SK-N-SH (cell line): ENCODE data around the gene ZNF222.

Experiments
- EZH2phosphoT487 ChIP-seq: fragments of 200-600 bp; sonication (generic); IDR thresholded peaks from 2 replicates; pipeline ENCODE4 v1.6.1; 2017; ENCODE audit warnings: low read depth, mixed run types, mild to moderate bottlenecking, antibody characterized with exemption, moderate library complexity, borderline replicate concordance
- FOSL2 ChIP-seq: IDR thresholded peaks from 2 replicates; pipeline ENCODE4 v1.4.0; 2012; ENCODE audit warnings: low read depth, mild to moderate bottlenecking, moderate library complexity, borderline replicate concordance
- MEF2A ChIP-seq: IDR thresholded peaks from 2 replicates; pipeline ENCODE4 v1.4.0; 2012; ENCODE audit warnings: low read depth, borderline replicate concordance
- TF ChIP-seq, protein P1 (sequence below): fragments of 200-600 bp; sonication (generic); IDR thresholded peaks from 2 replicates; pipeline ENCODE4 v1.6.1; 2017; ENCODE audit warnings: antibody characterized with exemption, mild to moderate bottlenecking, moderate library complexity
- TF ChIP-seq, protein P2 (sequence below): IDR thresholded peaks from 2 replicates; pipeline ENCODE4 v1.6.1; 2012; ENCODE audit warnings: mild to moderate bottlenecking, low read depth, low read length, moderate library complexity

DNA sequence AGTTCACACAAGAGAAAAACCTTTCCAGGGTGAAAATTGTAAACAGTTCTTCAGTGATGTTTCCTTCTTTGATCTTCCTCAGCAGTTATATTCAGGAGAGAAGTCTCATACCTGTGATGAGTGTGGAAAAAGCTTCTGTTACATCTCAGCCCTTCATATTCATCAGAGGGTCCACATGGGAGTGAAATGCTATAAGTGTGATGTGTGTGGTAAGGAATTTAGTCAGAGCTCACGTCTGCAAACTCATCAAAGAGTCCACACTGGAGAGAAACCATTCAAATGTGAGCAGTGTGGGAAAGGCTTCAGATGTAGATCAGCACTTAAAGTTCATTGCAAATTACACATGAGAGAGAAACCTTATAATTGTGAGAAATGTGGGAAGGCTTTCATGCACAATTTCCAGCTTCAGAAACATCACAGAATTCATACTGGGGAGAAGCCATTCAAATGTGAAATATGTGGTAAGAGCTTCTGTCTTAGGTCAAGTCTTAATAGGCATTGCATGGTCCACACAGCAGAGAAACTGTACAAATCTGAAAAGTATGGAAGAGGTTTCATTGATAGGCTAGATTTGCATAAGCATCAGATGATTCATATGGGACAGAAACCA, 6.9 kb downstream of the ZNF222 start:
- TF ChIP-seq FOSL2 (no peak), MEF2A (no peak), EZH2phosphoT487 (no peak)
- TF ChIP-seq, protein P1, sequence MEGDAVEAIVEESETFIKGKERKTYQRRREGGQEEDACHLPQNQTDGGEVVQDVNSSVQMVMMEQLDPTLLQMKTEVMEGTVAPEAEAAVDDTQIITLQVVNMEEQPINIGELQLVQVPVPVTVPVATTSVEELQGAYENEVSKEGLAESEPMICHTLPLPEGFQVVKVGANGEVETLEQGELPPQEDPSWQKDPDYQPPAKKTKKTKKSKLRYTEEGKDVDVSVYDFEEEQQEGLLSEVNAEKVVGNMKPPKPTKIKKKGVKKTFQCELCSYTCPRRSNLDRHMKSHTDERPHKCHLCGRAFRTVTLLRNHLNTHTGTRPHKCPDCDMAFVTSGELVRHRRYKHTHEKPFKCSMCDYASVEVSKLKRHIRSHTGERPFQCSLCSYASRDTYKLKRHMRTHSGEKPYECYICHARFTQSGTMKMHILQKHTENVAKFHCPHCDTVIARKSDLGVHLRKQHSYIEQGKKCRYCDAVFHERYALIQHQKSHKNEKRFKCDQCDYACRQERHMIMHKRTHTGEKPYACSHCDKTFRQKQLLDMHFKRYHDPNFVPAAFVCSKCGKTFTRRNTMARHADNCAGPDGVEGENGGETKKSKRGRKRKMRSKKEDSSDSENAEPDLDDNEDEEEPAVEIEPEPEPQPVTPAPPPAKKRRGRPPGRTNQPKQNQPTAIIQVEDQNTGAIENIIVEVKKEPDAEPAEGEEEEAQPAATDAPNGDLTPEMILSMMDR, result no peak
- TF ChIP-seq, protein P2, sequence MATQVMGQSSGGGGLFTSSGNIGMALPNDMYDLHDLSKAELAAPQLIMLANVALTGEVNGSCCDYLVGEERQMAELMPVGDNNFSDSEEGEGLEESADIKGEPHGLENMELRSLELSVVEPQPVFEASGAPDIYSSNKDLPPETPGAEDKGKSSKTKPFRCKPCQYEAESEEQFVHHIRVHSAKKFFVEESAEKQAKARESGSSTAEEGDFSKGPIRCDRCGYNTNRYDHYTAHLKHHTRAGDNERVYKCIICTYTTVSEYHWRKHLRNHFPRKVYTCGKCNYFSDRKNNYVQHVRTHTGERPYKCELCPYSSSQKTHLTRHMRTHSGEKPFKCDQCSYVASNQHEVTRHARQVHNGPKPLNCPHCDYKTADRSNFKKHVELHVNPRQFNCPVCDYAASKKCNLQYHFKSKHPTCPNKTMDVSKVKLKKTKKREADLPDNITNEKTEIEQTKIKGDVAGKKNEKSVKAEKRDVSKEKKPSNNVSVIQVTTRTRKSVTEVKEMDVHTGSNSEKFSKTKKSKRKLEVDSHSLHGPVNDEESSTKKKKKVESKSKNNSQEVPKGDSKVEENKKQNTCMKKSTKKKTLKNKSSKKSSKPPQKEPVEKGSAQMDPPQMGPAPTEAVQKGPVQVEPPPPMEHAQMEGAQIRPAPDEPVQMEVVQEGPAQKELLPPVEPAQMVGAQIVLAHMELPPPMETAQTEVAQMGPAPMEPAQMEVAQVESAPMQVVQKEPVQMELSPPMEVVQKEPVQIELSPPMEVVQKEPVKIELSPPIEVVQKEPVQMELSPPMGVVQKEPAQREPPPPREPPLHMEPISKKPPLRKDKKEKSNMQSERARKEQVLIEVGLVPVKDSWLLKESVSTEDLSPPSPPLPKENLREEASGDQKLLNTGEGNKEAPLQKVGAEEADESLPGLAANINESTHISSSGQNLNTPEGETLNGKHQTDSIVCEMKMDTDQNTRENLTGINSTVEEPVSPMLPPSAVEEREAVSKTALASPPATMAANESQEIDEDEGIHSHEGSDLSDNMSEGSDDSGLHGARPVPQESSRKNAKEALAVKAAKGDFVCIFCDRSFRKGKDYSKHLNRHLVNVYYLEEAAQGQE, result no peak
